ENCODE results near the gene SSC4D.
A peak's percentile ranks its signal among the peaks of the same experiment; 100 is the strongest.
"Not testable (repeated sequence)": the region's sequence is repeated elsewhere in the genome, so short reads cannot be mapped to it uniquely, and the experiment has no call there.

Gene SSC4D

GRCh38 chr7:76423666-76424412 lies 14.3 kb upstream of the SSC4D start:
- intact Hi-C loops (cut with DNase I) = no loop called here
- DNase-seq = peak in 2 of 10 donors; percentile 43 to 46

DNA sequence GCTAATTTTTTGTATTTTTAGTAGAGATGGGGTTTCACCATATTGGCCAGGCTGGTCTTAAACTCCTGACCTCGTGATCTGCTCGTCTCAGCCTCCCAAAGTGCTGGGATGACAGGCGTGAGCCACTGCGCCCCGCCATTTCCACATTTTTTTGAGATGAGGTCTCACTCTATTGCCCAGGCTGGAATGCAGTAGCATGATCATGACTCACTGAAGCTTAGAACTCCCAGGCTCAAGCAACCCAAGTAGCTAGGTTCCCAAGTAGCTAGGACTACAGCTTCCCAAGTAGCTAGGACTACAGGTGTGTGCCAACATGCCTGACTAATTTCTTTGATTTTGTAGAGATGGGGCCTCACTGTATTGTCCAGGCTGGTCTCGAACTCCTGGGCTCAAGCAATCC lies 11.6 kb upstream of the SSC4D start:
- peak in 2 of 10 donors; percentile 1 to 39 for DNase-seq
- intact Hi-C loops (cut with DNase I) = not testable (repeated sequence)

- peak in 2 of 10 donors; percentile 15 to 31 for DNase-seq
- intact Hi-C loops (cut with DNase I) = not testable (repeated sequence)
These were observed 8.3 kb upstream of the SSC4D start for GRCh38 chr7:76417654-76418310.

GRCh38 chr7:76412249-76412648 lies 2.8 kb upstream of the SSC4D start:
- intact Hi-C loops (cut with DNase I) = no loop called here
- no peak for DNase-seq

DNA sequence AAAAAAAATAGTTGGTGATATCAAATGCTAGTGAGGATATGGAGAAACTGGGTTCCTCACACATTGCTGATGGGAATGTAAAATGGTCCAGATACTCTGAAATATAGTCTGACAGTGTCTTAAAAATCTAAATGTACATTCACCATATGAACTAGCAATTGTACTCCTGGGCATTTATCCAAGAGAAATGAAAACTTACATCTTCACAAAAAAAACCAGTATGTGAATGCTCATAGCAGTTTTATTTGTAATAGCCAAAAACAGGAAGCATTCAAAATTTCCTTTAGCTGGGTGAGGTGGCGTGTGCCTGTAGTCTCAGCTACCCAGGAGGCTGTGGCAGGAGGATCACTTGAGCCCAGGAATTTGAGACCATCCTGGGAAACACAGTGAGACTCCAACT lies 2.1 kb upstream of the SSC4D start:
- intact Hi-C loops (cut with DNase I) = no loop called here
- no peak for DNase-seq

GRCh38 chr7:76408121-76408560 lies 1.4 kb downstream of the SSC4D start:
- intact Hi-C loops (cut with DNase I) = no loop called here
- no peak for DNase-seq

DNA sequence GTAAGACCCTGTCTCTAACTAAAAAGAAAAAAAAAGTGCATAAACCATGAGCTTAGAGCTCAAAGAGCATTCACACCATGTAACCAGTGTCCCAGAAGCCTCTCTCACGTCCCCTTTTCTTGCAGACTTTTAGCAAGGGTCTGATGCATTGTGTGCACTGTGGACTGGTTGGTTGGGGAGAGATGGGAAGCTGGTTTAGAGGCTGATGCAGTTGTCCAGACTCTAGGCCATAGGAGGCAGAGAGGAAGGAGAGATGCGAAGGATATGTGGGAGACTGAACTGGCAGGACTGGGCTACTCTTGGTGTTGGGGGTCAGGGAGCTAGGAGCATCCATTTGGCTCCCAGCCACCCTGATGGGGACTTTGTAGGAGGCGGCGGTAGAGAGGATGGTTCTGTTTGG lies 1.8 kb downstream of the SSC4D start:
- intact Hi-C loops (cut with DNase I) = no loop called here

GRCh38 chr7:76405738-76406137 lies 3.8 kb downstream of the SSC4D start:
- no peak for DNase-seq
- intact Hi-C loops (cut with DNase I) = no loop called here

More for the DNA sequence above, 1.8 kb downstream of the SSC4D start:
- DNase-seq = no peak

GRCh38 chr7:76403780-76404494 lies 5.6 kb downstream of the SSC4D start:
- DNase-seq = no peak
- intact Hi-C loops (cut with DNase I) = no loop called here

DNA sequence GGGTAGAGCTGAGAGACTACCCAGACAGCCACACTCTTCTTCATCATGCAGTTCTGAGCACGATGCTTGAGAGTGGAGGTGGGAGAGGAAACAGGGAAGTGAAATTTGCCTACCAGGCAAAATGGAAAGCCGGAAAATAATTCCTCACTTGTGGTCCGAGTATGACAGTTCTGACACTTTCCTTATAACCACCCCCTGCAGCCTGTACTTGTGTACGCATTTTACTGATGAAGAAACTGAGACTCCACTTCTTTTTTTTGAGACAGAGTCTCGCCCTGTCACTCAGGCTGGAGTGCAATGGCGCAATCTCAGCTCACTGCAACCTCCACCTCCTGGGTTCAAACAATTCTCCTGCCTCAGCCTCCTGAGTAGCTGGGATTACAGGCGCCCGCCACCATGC lies 6.4 kb downstream of the SSC4D start:
- intact Hi-C loops (cut with DNase I); DNase-seq: not testable (repeated sequence)

GRCh38 chr7:76400248-76400647 lies 9.2 kb downstream of the SSC4D start:
- DNase-seq = no peak
- intact Hi-C loops (cut with DNase I) = no loop called here

DNA sequence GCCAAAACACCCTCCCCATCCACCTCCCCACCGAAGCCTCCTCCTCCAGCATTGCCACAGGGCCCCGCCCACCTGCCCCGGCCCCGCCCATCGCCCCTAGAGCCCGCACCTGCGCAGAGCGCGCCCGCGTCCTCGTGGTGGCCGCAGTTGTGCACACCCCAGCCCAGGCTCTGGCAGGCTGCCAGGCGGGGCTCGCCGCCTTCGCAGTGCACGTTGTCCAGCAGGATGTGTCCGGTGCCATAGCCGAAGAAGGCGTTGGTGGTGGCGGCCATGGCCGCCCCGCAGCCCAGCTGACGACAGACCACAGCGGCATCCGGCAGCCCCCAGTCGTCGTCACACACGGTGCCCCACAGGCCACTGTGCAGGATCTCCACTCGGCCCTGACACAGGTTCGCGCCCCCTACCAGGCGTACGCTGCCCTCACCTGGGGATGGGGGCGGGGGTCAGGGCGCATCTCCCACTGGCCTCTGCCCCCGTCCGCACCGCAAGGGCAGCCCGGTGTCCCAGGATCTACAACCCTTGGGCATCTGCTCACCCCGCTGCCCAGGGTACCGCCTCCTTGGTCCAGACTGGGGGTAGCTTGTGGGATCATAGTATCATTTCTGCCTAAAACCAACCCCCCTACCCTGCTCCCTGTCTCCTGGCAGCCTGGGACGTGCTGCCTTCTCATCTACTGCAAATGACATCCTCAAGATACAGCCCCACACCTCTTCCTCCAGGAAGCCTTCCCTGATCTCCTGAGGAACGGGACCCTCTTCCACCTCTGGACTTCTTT lies 11.9 kb downstream of the SSC4D start:
- DNase-seq = peak; percentile 50 to 97 (median 68)
- intact Hi-C loops (cut with DNase I) = no loop called here

DNA sequence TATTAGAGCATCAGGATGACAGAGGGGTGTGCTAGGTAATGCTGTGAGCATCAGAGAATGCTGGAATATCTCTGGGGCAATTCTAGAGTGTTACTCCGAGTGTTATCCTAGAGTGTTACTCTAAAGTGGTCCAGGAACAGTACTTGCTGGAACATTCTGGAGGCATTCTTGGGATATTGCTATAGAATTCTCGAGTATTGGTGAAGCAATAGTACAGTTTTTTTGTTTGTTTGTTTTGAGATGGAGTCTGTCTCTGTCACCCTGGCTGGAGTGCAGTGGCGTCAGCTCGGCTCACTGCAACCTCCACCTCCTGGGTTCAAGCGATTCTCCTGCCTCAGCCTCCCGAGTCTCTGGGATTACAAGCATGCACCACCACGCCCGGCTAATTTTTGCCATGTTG lies 12.6 kb downstream of the SSC4D start:
- intact Hi-C loops (cut with DNase I) = no loop called here
- no peak for DNase-seq

GRCh38 chr7:76395965-76396726 lies 13.4 kb downstream of the SSC4D start:
- DNase-seq = peak in 3 of 10 donors; percentile 18 to 85 (median 20)
- intact Hi-C loops (cut with DNase I) = no loop called here

DNA sequence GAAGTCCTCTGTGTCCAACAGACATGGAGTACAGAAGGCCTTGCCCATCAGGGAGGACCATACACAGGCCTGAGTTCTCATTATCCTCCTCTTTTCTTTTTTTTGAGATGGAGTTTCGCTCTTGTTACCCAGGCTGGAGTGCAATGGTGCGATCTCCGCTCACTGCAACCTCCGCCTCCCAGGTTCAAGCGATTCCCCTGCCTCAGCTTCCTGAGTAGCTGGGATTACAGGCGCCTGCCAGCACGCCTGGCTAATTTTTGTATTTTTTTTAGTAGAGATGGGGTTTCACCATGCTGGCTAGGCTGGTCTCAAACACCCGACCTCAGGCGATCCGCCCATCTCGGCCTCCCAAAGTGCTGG lies 13.9 kb downstream of the SSC4D start:
- intact Hi-C loops (cut with DNase I); DNase-seq: not testable (repeated sequence)

DNA sequence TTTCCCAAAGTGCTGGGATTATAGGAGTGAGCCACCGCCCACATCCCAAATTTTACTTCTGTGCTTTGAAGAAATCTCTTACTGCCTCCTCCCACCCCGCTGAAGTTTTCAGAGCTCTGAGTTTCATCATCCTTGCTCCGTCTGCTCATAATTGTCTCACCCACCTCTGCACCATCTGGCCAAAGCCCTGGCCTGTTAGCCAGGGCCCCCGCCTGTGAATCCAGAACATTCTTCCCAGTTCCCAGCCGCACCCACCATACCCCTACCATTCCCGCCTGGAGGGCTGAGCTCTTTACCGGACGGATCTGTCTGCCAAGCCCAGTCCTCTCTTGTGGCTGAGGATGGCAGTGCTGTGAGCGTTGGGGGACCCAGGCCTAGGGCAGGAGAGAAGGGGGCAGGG lies 14.5 kb downstream of the SSC4D start:
- intact Hi-C loops (cut with DNase I) = no loop called here

DNA sequence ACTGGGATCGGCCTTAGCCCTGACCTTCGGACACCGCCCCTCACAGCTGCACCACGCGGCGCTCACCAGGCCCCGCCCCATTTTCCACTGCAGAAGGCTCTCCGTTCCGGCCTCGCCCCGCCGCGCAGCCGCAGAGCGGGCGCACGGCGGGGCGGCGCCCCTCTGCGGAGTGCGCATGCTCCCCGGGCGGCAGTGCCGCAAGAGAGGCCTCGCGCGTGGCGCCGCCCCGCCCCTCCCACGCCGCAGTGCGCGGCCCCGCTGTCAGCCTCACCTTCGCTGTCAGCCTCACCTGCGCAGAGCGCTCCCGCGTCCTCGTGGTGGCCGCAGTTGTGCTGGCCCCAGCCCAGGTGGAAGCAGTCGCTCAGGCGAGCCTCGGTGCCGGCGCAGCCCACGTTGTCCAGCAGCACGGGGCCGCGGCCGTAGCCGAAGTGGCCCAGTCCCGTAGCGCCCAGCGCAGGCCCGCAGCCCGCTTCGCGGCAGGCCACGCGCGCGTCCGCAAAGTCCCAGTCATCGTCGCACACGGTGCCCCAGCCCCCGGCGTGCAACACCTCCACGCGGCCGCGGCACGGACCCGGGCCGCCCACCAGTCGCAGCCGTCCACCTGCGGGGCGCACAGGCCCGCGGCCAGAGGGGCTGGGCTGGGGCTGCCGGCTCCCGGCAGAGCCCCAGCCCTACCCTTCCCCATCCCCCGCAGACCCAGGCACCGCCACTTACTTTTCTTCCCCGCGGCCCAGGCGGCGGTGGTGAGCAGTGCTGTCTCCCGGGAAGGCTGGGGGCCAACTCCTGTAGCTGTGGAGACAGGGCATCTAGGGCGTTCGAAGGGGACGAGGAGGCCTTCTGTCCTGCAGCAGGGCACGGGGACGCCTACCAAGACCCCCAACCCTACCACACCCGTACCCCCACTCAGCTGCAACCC lies 16.1 kb downstream of the SSC4D start:
- intact Hi-C loops (cut with DNase I) = loop anchor here (1.0 kb wide), 1 partner anchor 35 kb away; the partner anchor contains the start of gene YWHAG
- DNase-seq = peak; percentile 77 to 98 (median 88)

More for the DNA sequence above, 14.5 kb downstream of the SSC4D start:
- peak in 4 of 10 donors; percentile 37 to 77 (median 41) for DNase-seq

GRCh38 chr7:76392531-76393115 lies 16.9 kb downstream of the SSC4D start:
- intact Hi-C loops (cut with DNase I) = loop anchor here (1.0 kb wide), 1 partner anchor 34 kb away; the partner anchor contains the start of gene YWHAG
- no peak for DNase-seq

All from posterior cingulate gyrus (tissue), 11 donors.